Esophagus muscularis mucosa (tissue), 4 donors: ENCODE results near the gene RABEP1. TPM values are rescaled to one million over a fixed set of nuclear protein-coding genes. Genes with fewer than 3 reads are reported as not detected.
"Not testable (repeated sequence)": the region's sequence is repeated elsewhere in the genome, so short reads cannot be mapped to it uniquely, and the experiment has no call there.

Experiments
- DNase-seq: peaks from one replicate; pipeline ENCODE4 v3.0.0-alpha.2; 2017; ENCODE audit errors: extremely low spot score
- H3K27ac ChIP-seq, 4 donors: fragments of 200-600 bp; sonication (generic); replicated peaks in 1 of 4; 1 replicate in 3 of 4; 2 replicates in 1 of 4; pipeline ENCODE4 v1.5.1; 2016 to 2019; ENCODE audit warnings: mild to moderate bottlenecking in 1 of 4
- H3K27me3 ChIP-seq, 4 donors: fragments of 200-600 bp; sonication (generic); one replicate each; pipeline versions ENCODE4 v1.5.1 to v1.6.0; 2016 to 2019
- H3K36me3 ChIP-seq, 4 donors: fragments of 200-600 bp; sonication (generic); one replicate each; pipeline ENCODE4 v1.5.1; 2016 to 2019
- H3K4me1 ChIP-seq, 4 donors: fragments of 200-600 bp; sonication (generic); one replicate each; pipeline ENCODE4 v1.5.1; 2016 to 2019
- H3K4me3 ChIP-seq, 4 donors: fragments of 200-600 bp; sonication (generic); 1 replicate in 2 of 4; 2 replicates in 2 of 4; pipeline ENCODE4 v1.5.1; 2016 to 2019; ENCODE audit warnings: mild to moderate bottlenecking in 4 of 4, moderate library complexity in 1 of 4
- H3K9me3 ChIP-seq, 4 donors: fragments of 200-600 bp; sonication (generic); 1 replicate in 3 of 4; 2 replicates in 1 of 4; pipeline ENCODE4 v1.5.1; 2016 to 2019
- EP300 ChIP-seq: sonication (generic); formaldehyde crosslinking; IDR thresholded peaks from one replicate; pipeline ENCODE4 v1.6.1; 2017; ENCODE audit warnings: antibody characterized with exemption
- POLR2A ChIP-seq: fragments of 450-650 bp; IDR thresholded peaks from one replicate; pipeline ENCODE4 v1.6.1; 2017; ENCODE audit warnings: antibody characterized with exemption, moderate library complexity, mild to moderate bottlenecking, low read depth
- POLR2AphosphoS5 ChIP-seq, 2 donors: sonication (generic); formaldehyde crosslinking; IDR thresholded peaks; one replicate each; pipeline ENCODE4 v1.6.1; 2017; ENCODE audit warnings: antibody characterized with exemption in 2 of 2
- WGBS: methylation state at CpG from one replicate; pipeline ENCODE4 v1.1.5; 2018; 5-methylcytosine and 5-hydroxymethylcytosine counted together
- intact Hi-C: fragments of 100-400 bp; cut with DNase I; formaldehyde crosslinking; loops from one replicate; pipeline ENCODE4 v1.15.1; 2023
- total RNA-seq, 4 donors: library from RNA; depleted of rRNA; stranded (reverse); fragments of >200 nt; gene quantifications; one replicate each; pipeline versions ENCODE4 v1.1.0 to v1.2.1, GENCODE V29; 2016
- TF ChIP-seq, protein P1 (sequence below), 3 experiments: fragments of 200-600 bp in 2 of 3; fragments of 450-650 bp in 1 of 3; sonication (generic) in 2 of 3; IDR thresholded peaks; one replicate each; pipeline ENCODE4 v1.5.1; 2017 to 2019; ENCODE audit warnings: antibody characterized with exemption in 3 of 3, mild to moderate bottlenecking in 2 of 3, moderate library complexity in 1 of 3

The RABEP1 gene
- total RNA-seq, 4 donors from 2014 or later = 39.5 to 49.7 (median 43.1) TPM

DNA sequence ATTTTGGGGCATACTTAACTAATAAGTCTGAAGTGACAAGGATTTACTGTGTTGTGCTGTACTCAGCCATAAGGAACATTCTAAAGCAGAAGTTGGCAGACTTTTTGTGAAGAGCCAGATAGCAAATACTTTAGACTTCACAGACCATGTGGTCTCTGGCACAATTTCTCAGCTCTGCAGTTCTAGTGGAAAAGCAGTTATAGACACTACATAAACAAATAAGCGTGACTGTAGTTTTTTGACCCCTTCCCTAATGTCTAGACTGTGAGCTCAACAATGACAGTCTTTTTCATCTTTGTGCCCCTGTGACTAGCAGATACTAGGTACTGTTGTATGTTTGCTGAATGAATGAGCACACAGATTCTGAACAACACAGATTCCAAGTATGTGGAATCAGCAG is 142.8 kb downstream of the RABEP1 start:
- no peak for DNase-seq
- Histone ChIP-seq H3K4me1 (peaks cover 11 to 24% (median 16%) of the 10 kb centered on the region in 4 donors), H3K27ac (no peak overlapping the region), H3K4me3 (no peak overlapping the region), H3K36me3 (peaks cover 36 to 87% (median 87%) of the 10 kb centered on the region in 4 donors), H3K27me3 (no peaks in the 10 kb centered on the region), H3K9me3 (no peaks in the 10 kb centered on the region)
- TF ChIP-seq POLR2AphosphoS5 (IDR thresholded peaks at IDR 0.05) (no peak), EP300 (no peak), POLR2A (no peak)
- TF ChIP-seq, protein P1, sequence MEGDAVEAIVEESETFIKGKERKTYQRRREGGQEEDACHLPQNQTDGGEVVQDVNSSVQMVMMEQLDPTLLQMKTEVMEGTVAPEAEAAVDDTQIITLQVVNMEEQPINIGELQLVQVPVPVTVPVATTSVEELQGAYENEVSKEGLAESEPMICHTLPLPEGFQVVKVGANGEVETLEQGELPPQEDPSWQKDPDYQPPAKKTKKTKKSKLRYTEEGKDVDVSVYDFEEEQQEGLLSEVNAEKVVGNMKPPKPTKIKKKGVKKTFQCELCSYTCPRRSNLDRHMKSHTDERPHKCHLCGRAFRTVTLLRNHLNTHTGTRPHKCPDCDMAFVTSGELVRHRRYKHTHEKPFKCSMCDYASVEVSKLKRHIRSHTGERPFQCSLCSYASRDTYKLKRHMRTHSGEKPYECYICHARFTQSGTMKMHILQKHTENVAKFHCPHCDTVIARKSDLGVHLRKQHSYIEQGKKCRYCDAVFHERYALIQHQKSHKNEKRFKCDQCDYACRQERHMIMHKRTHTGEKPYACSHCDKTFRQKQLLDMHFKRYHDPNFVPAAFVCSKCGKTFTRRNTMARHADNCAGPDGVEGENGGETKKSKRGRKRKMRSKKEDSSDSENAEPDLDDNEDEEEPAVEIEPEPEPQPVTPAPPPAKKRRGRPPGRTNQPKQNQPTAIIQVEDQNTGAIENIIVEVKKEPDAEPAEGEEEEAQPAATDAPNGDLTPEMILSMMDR (IDR thresholded peaks at IDR 0.05) = no peak
- intact Hi-C loops = no loop called here
- 69% methylated on average over 1 of the region's 1 CpG for WGBS

DNA sequence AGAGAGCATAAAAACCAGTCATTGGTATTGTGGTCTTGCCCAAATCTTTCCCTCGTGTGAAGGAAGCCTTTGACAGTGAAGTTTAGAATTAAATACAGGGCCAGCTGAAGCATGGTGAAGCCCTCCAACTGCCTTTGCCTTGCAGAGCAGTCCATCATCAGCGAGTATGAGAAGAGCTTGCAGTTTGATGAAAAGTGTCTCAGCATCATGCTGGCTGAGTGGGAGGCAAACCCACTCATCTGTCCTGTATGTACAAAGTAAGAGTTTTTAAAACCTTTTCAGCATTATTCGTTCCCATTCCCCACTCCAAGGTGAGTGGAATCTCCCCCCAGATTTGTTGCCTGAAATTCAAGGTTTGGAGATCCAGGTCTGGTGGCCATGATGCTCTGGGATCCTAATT is 143.7 kb downstream of the RABEP1 start:
- Histone ChIP-seq H3K27ac (no peak overlapping the region), H3K36me3 (peaks cover 36 to 96% (median 96%) of the 10 kb centered on the region in 4 donors), H3K4me1 (peaks cover 7 to 18% (median 11%) of the 10 kb centered on the region in 4 donors), H3K4me3 (no peak overlapping the region), H3K9me3 (no peaks in the 10 kb centered on the region), H3K27me3 (no peaks in the 10 kb centered on the region)
- no peak for DNase-seq
- TF ChIP-seq POLR2AphosphoS5 (IDR thresholded peaks at IDR 0.05) (no peak), EP300 (no peak), POLR2A (no peak)
- TF ChIP-seq, protein P1 (IDR thresholded peaks at IDR 0.05) = no peak
- intact Hi-C loops = no loop called here
- 76% methylated on average over 3 of the region's 3 CpGs for WGBS

DNA sequence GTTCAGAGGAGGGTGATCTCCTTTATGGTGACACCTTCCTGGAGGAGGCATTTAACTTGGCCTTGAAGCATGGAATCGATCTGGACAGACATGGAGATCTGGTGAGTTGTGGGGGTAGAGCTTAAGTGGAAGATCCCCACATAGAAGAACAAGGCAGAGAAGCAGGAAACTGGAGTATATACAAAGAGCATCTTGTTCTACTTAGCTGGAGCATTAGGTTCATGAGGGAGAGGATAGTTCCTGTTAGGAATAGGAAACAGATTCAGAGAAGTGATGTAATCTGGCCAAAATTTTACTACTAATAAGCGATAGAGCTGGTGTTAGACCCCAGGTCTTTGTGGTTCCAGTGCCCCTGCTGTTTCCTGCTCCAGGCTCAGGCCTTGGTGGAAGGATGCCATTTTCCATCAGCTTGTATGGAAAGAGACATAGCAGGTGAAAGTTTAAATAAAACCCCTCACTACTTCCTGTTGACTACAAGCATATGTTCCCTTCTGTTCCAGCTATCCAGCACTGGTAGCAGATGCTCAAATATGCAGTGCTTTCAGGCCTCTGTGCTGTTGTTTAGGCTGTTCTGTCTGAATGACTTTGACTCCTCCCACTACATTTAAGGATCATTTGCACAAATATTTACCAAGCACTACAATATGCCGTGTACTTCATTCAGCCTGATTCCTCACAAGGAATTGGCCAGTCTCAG is 147.3 kb downstream of the RABEP1 start:
- TF ChIP-seq POLR2A (no peak), POLR2AphosphoS5 (IDR thresholded peaks at IDR 0.05) (no peak), EP300 (no peak)
- TF ChIP-seq, protein P1 (IDR thresholded peaks at IDR 0.05) = no peak
- Histone ChIP-seq H3K9me3 (no peaks in the 10 kb centered on the region), H3K27ac (no peak overlapping the region), H3K36me3 (peaks cover 43 to 100% (median 98%) of the 10 kb centered on the region in 4 donors), H3K27me3 (no peaks in the 10 kb centered on the region), H3K4me1 (no peaks in the 10 kb centered on the region), H3K4me3 (no peak overlapping the region)
- intact Hi-C loops = no loop called here
- WGBS = 83% methylated on average over 3 of the region's 3 CpGs
- no peak for DNase-seq

DNA sequence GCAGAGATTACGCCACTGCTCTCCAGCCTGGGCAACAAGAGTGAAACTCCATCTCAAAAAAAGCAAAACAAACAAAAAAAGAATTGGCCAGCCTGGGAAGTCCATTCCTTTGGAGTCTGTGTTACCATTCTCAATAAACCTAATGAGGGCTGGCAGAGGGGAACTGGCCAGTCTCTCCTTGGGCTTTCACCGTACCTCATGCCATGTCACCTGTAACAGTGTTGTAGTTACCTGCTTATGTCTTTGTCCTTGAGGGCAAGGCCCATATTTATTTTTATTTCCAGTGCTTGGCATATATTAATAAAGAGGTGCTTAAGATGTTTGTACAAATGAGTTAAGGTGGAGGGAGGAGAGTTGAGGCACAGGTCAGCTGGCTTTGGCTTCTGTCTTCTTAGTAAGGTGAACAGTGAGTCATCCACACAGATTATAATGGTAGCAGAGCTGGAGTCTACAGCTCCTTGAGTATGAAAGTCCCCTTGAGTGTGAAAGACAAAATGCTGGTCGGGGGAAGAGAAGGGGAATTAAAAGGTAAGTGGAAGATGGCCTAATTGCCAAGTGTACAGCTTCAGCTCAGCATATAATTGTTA is 148.4 kb downstream of the RABEP1 start:
- H3K4me1 ChIP-seq = peaks cover 0 to 6% (median 0%) of the 10 kb centered on the region in 4 donors
- intact Hi-C loops = no loop called here
- WGBS = 90% methylated on average over 3 of the region's 3 CpGs
- no peaks in the 10 kb centered on the region for H3K9me3 ChIP-seq
- H3K36me3 ChIP-seq = peaks cover 47 to 100% (median 98%) of the 10 kb centered on the region in 4 donors
- H3K27me3 ChIP-seq = no peaks in the 10 kb centered on the region
- H3K4me3 ChIP-seq = no peak overlapping the region
- H3K27ac ChIP-seq = no peak overlapping the region
- TF ChIP-seq, protein P1 (IDR thresholded peaks at IDR 0.05) = no peak
- TF ChIP-seq EP300 = no peak
- no peak for TF ChIP-seq POLR2A
- TF ChIP-seq POLR2AphosphoS5 (IDR thresholded peaks at IDR 0.05) = no peak
- no peak for DNase-seq

DNA sequence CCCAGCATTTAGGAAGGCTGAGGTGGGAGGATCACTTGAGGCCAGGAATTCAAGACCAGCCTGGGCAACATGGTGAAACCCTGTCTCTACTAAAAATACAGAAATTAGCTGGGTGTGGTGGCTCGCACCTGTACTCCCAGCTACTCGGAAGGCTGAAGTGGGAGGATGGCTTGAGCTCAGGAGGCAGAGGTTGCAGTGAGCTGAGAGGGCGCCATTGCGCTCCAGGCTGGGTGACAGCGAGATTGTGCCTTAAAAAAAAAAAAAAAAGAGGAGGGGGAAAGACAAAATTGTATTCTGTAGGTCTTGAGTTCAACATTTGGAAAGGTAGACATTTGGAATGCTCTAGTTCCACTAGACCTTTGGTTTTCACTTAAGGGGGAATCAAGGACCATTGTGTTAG is 149.2 kb downstream of the RABEP1 start:
- H3K4me1 ChIP-seq, H3K27me3 ChIP-seq, H3K9me3 ChIP-seq, DNase-seq, H3K4me3 ChIP-seq, H3K27ac ChIP-seq, intact Hi-C loops: not testable (repeated sequence)
- 77% methylated on average over 5 of the region's 5 CpGs for WGBS
- H3K36me3 ChIP-seq = peaks cover 47 to 99% (median 94%) of the 10 kb centered on the region in 4 donors
